ENCODE results near the gene PIK3R2.

PIK3R2 gene

DNA sequence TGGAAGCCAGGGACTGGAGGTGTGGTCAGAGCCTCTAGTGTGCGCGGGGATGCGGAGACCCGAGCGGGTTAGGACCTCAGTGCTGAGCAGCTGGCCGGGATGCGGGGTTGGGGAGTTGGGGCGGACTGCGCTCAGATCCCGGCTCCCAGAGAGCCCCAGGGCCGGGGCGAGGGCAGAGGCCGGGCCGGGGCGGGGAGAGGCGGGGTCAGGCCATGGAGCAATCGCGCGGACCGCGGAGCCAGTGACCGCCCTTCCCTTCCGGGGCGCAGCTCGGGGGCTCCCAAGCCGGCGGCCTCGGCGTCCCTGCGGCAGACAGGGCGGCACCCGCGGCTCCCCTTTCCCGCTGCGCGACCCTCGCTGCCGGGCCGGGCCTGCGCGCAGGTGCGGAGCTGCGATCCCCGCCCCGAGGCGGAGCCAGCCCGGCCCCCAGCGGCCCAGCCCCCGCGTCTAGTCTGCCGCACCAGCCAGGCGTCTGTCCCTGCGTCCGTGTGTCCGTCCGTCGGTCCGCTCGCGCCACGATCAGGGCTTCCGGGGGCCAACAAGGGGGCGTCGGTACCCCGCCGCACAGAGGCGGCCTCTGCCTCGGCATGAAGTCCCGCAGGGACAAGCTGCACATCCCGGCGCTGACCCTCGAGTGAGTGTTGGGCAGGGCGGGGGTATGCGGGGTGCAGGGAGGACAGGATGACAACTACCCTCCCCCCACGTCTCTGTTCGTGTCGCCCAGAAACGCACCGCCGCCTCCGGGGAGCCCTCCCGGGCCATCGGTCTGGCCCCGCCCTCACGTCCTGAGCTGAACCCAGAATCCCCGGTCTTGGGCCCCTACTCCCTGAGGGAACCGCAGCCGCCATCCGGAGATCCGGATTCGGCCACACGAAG lies 43.0 kb upstream of the PIK3R2 start:
- TF ChIP-seq FOXP2 (optimal IDR thresholded peaks at IDR 0.05; ENCODE audit: borderline replicate concordance, extremely low read depth, extremely low read length, insufficient read depth), result peak; percentile 73
- TF ChIP-seq, protein P1, sequence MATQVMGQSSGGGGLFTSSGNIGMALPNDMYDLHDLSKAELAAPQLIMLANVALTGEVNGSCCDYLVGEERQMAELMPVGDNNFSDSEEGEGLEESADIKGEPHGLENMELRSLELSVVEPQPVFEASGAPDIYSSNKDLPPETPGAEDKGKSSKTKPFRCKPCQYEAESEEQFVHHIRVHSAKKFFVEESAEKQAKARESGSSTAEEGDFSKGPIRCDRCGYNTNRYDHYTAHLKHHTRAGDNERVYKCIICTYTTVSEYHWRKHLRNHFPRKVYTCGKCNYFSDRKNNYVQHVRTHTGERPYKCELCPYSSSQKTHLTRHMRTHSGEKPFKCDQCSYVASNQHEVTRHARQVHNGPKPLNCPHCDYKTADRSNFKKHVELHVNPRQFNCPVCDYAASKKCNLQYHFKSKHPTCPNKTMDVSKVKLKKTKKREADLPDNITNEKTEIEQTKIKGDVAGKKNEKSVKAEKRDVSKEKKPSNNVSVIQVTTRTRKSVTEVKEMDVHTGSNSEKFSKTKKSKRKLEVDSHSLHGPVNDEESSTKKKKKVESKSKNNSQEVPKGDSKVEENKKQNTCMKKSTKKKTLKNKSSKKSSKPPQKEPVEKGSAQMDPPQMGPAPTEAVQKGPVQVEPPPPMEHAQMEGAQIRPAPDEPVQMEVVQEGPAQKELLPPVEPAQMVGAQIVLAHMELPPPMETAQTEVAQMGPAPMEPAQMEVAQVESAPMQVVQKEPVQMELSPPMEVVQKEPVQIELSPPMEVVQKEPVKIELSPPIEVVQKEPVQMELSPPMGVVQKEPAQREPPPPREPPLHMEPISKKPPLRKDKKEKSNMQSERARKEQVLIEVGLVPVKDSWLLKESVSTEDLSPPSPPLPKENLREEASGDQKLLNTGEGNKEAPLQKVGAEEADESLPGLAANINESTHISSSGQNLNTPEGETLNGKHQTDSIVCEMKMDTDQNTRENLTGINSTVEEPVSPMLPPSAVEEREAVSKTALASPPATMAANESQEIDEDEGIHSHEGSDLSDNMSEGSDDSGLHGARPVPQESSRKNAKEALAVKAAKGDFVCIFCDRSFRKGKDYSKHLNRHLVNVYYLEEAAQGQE (IDR thresholded peaks at IDR 0.05; ENCODE audit: insufficient read depth in 1 of 2, low read depth in 2 of 2, low read length in 2 of 2), result no peak

DNA sequence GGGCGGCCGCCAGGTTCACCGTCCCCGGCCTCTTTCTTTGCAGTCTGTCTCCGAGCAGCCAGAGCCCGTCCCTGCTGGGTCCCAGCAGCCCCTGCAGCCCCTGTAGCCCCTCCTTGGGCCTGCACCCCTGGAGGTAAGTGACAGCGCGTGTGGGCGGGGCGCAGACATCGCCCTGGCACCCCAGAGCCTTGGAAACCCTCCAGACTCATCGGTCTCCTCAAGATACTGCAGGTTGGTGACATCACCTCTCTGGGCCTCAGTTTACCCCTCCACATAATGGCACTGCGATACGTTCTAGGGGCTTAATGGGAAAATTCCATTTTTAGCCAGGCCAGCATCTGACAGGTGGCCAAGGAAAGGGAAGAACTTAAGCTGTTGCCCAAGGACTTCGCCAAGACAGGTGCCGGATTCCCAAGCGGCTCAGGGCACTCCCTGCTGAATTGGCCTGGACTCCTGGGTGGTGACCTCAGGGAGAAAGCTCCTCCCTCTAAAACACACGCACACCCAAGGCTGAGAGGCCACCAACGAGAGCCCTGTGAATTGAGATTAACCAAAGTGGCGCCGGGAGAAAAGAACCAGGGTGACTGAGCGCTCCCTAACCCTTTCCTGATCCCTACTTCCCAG lies 42.2 kb upstream of the PIK3R2 start:
- TF ChIP-seq, protein P1 (IDR thresholded peaks at IDR 0.05; ENCODE audit: insufficient read depth in 1 of 2, low read depth in 2 of 2, low read length in 2 of 2), result no peak
- no peak for TF ChIP-seq POLR2AphosphoS5 (IDR thresholded peaks at IDR 0.05; ENCODE audit: low read depth, low read length)
- TF ChIP-seq SIN3A (IDR thresholded peaks at IDR 0.05; ENCODE audit: borderline replicate concordance, insufficient read depth, low read length), result no peak
- no peak for TF ChIP-seq FOXP2 (optimal IDR thresholded peaks at IDR 0.05; ENCODE audit: borderline replicate concordance, extremely low read depth, extremely low read length, insufficient read depth)
- TF ChIP-seq TAF1 (IDR thresholded peaks at IDR 0.05; ENCODE audit: borderline replicate concordance, insufficient read depth, low read length), result no peak

DNA sequence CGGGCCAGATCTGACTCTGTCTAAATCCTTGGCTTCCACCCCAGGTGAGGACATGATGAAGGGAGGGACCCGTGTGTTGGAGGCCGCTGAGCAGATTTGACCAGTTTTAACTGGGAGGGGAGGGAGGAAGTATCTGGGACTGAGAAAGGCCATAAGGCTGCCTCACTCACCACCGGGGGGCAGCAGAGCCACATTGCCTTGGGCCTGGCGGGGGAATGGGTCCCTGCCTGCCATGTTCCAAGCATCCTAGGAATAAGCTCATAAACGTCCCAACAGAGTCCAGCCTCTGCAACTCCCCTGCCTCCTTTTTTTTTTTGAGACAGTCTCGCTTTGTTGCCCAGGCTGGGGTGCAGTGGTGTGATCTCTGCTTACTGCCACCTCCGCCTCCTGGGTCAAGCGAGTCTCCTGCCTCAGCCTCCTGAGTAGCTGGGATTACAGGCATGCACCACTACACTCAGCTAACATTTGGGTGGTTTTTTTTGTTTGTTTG lies 39.9 kb upstream of the PIK3R2 start:
- TF ChIP-seq, protein P1 (IDR thresholded peaks at IDR 0.05; ENCODE audit: insufficient read depth in 1 of 2, low read depth in 2 of 2, low read length in 2 of 2), result 0 out of 4 replicates have a peak, but pooled peaks of 1 of the 2 experiments have one; percentile 10
- no peak for TF ChIP-seq POLR2AphosphoS5 (IDR thresholded peaks at IDR 0.05; ENCODE audit: low read depth, low read length)

DNA sequence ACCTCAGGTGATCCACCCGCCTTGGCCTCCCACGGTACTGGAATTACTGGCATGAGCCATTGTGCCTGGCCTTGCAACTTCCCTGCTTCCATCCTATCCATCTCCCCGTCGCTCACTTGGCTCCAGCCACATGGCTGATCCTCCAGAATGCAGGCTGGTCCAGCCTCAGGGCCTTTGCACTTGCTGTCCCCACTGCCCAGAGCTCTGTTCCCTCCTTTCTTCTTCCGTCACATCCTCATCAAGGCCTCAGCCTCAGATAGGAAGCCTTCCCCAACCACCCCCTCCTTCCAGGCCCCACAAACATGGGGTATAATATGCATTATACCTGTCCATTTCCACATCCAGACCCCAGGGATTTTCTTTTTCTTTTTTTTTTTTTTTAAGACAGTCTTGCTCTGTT lies 39.1 kb upstream of the PIK3R2 start:
- TF ChIP-seq, protein P1 (IDR thresholded peaks at IDR 0.05; ENCODE audit: insufficient read depth in 1 of 2, low read depth in 2 of 2, low read length in 2 of 2), result no peak
- TF ChIP-seq FOXP2 (optimal IDR thresholded peaks at IDR 0.05; ENCODE audit: borderline replicate concordance, extremely low read depth, extremely low read length, insufficient read depth), result no peak

DNA sequence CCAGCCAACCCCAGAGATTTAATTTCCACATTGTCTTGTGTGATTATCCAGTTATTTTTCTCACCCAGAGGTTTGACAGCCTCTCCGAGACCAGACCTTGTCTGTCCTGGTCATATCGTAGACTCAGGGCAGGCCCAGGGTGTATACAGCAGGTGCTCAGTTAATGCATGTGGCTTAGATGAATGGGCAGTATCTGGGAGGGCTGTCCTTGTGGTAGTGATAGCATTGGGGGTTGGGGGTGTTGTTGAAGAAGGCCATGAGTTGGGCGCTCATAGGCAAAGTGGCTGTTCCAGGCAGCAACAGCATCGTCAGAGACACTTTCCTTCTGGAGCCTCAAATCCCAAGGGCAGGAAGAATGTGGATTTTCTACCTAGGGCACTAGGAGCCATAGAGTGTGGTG lies 38.5 kb upstream of the PIK3R2 start:
- TF ChIP-seq SIN3A (IDR thresholded peaks at IDR 0.05; ENCODE audit: borderline replicate concordance, insufficient read depth, low read length) (no peak), TAF1 (IDR thresholded peaks at IDR 0.05; ENCODE audit: borderline replicate concordance, insufficient read depth, low read length) (no peak), FOXP2 (optimal IDR thresholded peaks at IDR 0.05; ENCODE audit: borderline replicate concordance, extremely low read depth, extremely low read length, insufficient read depth) (no peak), POLR2AphosphoS5 (IDR thresholded peaks at IDR 0.05; ENCODE audit: low read depth, low read length) (no peak)
- TF ChIP-seq, protein P1 (IDR thresholded peaks at IDR 0.05; ENCODE audit: insufficient read depth in 1 of 2, low read depth in 2 of 2, low read length in 2 of 2), result no peak
